K562 (cell line): Measurements from ENCODE around the gene CRELD2. TPM values are rescaled to one million over a fixed set of nuclear protein-coding genes. Genes with fewer than 3 reads are reported as not detected.
A peak's percentile ranks its signal among the peaks of the same experiment; 100 is the strongest.

ENCODE experiments used
- ATAC-seq: fragments of 200-7000 bp; cut with Tn5 transposase; 3 replicates; pipeline ENCODE4 v1.9.1; 2020; ENCODE audit warnings: moderate library complexity
- BruUV-seq: library from RNA; stranded (reverse); fragments of 400-500 nt; replicated peaks from 2 replicates; lab custom pipeline; 2021; lab: Mats Ljungman, UMichigan
- CTCF ChIA-PET: fragments of 300-600 bp; formaldehyde crosslinking; extraction: SDS; loops from one replicate; lab custom pipeline; 2021; ENCODE audit warnings: low intra/inter-chr PET ratio; lab: Yijun Ruan, JAX
- POLR2A ChIA-PET: fragments of 300-600, 350-650 bp; sonication (Branson Sonifier 250); formaldehyde crosslinking; extraction: SDS; loops from one replicate; lab custom pipeline; 2021; ENCODE audit warnings: antibody characterized with exemption, inconsistent platforms; lab: Yijun Ruan, JAX
- DNase-seq, 4 experiments: peaks; one replicate each; pipeline versions ENCODE4 v3.0.0 to v3.0.0-alpha.2; 2011 to 2018; ENCODE audit warnings: low spot score in 3 of 4, mixed read lengths in 3 of 4; ENCODE audit errors: extremely low read depth in 1 of 4
- FAIRE-seq: peaks from 2 replicates; lab custom pipeline; 2011; peaks lifted over from hg19 to GRCh38; lab: Jason Lieb, UNC
- H2AFZ ChIP-seq: 2 replicates; pipeline ENCODE4 v1.6.0; 2011; ENCODE audit warnings: low read depth, low read length, control low read depth, inconsistent platforms
- H3K27ac ChIP-seq: fragments of 200-600 bp; 3 replicates; pipeline ENCODE4 v1.8.0; 2011; ENCODE audit warnings: low read depth, mild to moderate bottlenecking, control low read depth, inconsistent platforms, low read length, moderate library complexity, mixed read lengths; ENCODE audit errors: extremely low read depth
- H3K27me3 ChIP-seq, 2 experiments: fragments of 300-600 bp in 1 of 2; 2 replicates in 1 of 2; 3 replicates in 1 of 2; pipeline versions ENCODE4 v1.6.0 to v1.8.0; 2011; ENCODE audit warnings: inconsistent platforms in 2 of 2, low read length in 2 of 2, mild to moderate bottlenecking in 1 of 2, mixed read lengths in 1 of 2, moderate library complexity in 1 of 2; ENCODE audit not compliant: control insufficient read depth in 2 of 2, insufficient read depth in 2 of 2
- H3K36me3 ChIP-seq: fragments of 300-600 bp; 3 replicates; pipeline ENCODE4 v1.8.0; 2011; ENCODE audit warnings: mild to moderate bottlenecking, low read length, inconsistent platforms; ENCODE audit not compliant: control insufficient read depth, insufficient read depth
- H3K4me1 ChIP-seq, 2 experiments: fragments of 200-600 bp in 1 of 2; replicated peaks in 1 of 2; 2 replicates in 1 of 2; 3 replicates in 1 of 2; pipeline versions ENCODE4 v1.5.1 to v1.8.0; 2011; ENCODE audit warnings: inconsistent platforms in 2 of 2, low read length in 2 of 2, mild to moderate bottlenecking in 1 of 2, mixed read lengths in 1 of 2, moderate library complexity in 1 of 2; ENCODE audit not compliant: control insufficient read depth in 2 of 2, insufficient read depth in 2 of 2
- H3K4me2 ChIP-seq: 2 replicates; pipeline ENCODE4 v1.6.1; 2011; ENCODE audit warnings: low read length, control low read depth, inconsistent platforms, mixed read lengths; ENCODE audit not compliant: insufficient read depth
- H3K4me3 ChIP-seq: fragments of 200-600 bp; sonication (generic), shearing (Covaris generic); 2 replicates; pipeline ENCODE4 v1.5.1; 2016; ENCODE audit warnings: control low read depth, inconsistent platforms
- H3K79me2 ChIP-seq: fragments of 200-600 bp; 3 replicates; pipeline ENCODE4 v1.8.0; 2011; ENCODE audit warnings: low read length, inconsistent platforms; ENCODE audit not compliant: control insufficient read depth, insufficient read depth
- H3K9ac ChIP-seq, 2 experiments: 2 replicates each; pipeline versions ENCODE4 v1.6.0 to v1.6.1; 2011; ENCODE audit warnings: low read depth in 2 of 2, low read length in 2 of 2, control low read depth in 1 of 2, inconsistent platforms in 1 of 2, mild to moderate bottlenecking in 1 of 2, mixed read lengths in 1 of 2; ENCODE audit not compliant: insufficient read depth in 1 of 2
- H3K9me1 ChIP-seq: one replicate; pipeline ENCODE4 v1.6.0; 2011; ENCODE audit warnings: inconsistent platforms, mild to moderate bottlenecking, low read length, moderate library complexity; ENCODE audit not compliant: control insufficient read depth, insufficient read depth
- H3K9me3 ChIP-seq: replicated peaks from 2 replicates; pipeline ENCODE4 v1.5.1; 2011; ENCODE audit warnings: low read depth, low read length, inconsistent platforms; ENCODE audit not compliant: control insufficient read depth, insufficient read depth
- H4K20me1 ChIP-seq: replicated peaks from 2 replicates; pipeline ENCODE4 v1.6.1; 2011; ENCODE audit warnings: low read length, inconsistent platforms, mixed read lengths; ENCODE audit not compliant: control insufficient read depth, insufficient read depth
- BRD4 ChIP-seq: fragments of 200-600 bp; sonication (generic); IDR thresholded peaks from 2 replicates; pipeline ENCODE4 v1.6.1; 2017; ENCODE audit warnings: inconsistent platforms
- CHCHD3 ChIP-seq: fragments of 250-450 bp; sonication (Bioruptor Pico); IDR thresholded peaks from 2 replicates; pipeline ENCODE4 v2.1.2; 2022; ENCODE audit warnings: mild to moderate bottlenecking
- DACH1 ChIP-seq: fragments of 450-650 bp; IDR thresholded peaks from 2 replicates; pipeline ENCODE4 v1.6.1; 2018; ENCODE audit not compliant: partially characterized antibody
- MTA1 ChIP-seq: fragments of 450-650 bp; IDR thresholded peaks from 2 replicates; pipeline ENCODE4 v1.6.1; 2017; ENCODE audit warnings: borderline replicate concordance
- NBN ChIP-seq: fragments of 450-650 bp; IDR thresholded peaks from 2 replicates; pipeline ENCODE4 v1.6.1; 2016; ENCODE audit warnings: low read depth, mild to moderate bottlenecking
- NFRKB ChIP-seq: fragments of 450-650 bp; IDR thresholded peaks from 2 replicates; pipeline ENCODE4 v1.6.1; 2016; ENCODE audit warnings: low read depth
- NR2C1 ChIP-seq, 2 experiments: fragments of 450-650 bp; IDR thresholded peaks; 2 replicates each; pipeline ENCODE4 v1.6.1; 2017; ENCODE audit warnings: mild to moderate bottlenecking in 2 of 2, antibody characterized with exemption in 1 of 2, inconsistent platforms in 1 of 2, missing compliant biosample characterization in 1 of 2, missing genetic modification characterization in 1 of 2
- OTX1 ChIP-seq: fragments of 450-650 bp; formaldehyde crosslinking; IDR thresholded peaks from 2 replicates; pipeline ENCODE4 v1.4.0; 2022; ENCODE audit warnings: mild to moderate bottlenecking
- PCBP2 ChIP-seq: fragments of 200-400 bp; formaldehyde crosslinking; IDR thresholded peaks from 2 replicates; pipeline ENCODE4 v1.6.1; 2018; ENCODE audit warnings: low read length, low read depth, mild to moderate bottlenecking, moderate library complexity; ENCODE audit not compliant: poor library complexity, severe bottlenecking
- SUPT5H ChIP-seq: fragments of 450-650 bp; IDR thresholded peaks from 2 replicates; pipeline ENCODE4 v1.6.1; 2016
- ZBTB17 ChIP-seq: fragments of 450-650 bp; formaldehyde crosslinking; IDR thresholded peaks from 2 replicates; pipeline ENCODE4 v1.4.0; 2020; ENCODE audit warnings: mild to moderate bottlenecking
- ZNF586 ChIP-seq: fragments of 450-650 bp; formaldehyde crosslinking; conservative IDR thresholded peaks from 2 replicates; pipeline ENCODE4 v1.4.0; 2020; ENCODE audit warnings: mild to moderate bottlenecking, moderate library complexity
- WGBS: fragments of 100-300 bp; shearing (Covaris generic); methylation state at CpG from one replicate; pipeline ENCODE4 v1.1.6; 2016; ENCODE audit warnings: low coverage, mixed read lengths; ENCODE audit not compliant: insufficient coverage; ENCODE audit errors: missing lambda C conversion rate; 5-methylcytosine and 5-hydroxymethylcytosine counted together
- in situ Hi-C: fragments of 300-500 bp; cut with MboI; formaldehyde crosslinking; loops from 4 replicates; pipeline ENCODE4 v1.15.0; 2018; ENCODE audit warnings: inconsistent platforms, mixed read lengths
- intact Hi-C: fragments of 100-400 bp; cut with micrococcal nuclease; formaldehyde crosslinking; loops from 2 replicates; pipeline ENCODE4 v1.14.2; 2022
- polyA plus RNA-seq, 8 experiments: library from polyadenylated mRNA; depleted of rRNA in 4 of 8; stranded (reverse) in 5 of 8; unstranded in 3 of 8; fragments of >200 nt; fragmentation: Nextera tagmentation in 2 of 8; fragmentation: Illumina TruSeq in 1 of 8; extraction: Ambion mirVana in 2 of 8; extraction: Trizol in 1 of 8; gene quantifications; 2 replicates each; pipeline versions ENCODE4 v1.2.1 to v1.2.3, GENCODE V29; 2011 to 2014; ENCODE audit warnings: inconsistent platforms in 1 of 8, missing spikeins in 1 of 8
- total RNA-seq, 7 experiments: library from RNA; depleted of rRNA in 6 of 7; stranded (reverse); fragments of >200 nt in 6 of 7; fragmentation: Illumina TruSeq in 2 of 7; extraction: Trizol in 2 of 7; gene quantifications; 2 replicates each; pipeline versions ENCODE4 v1.2.1 to v1.2.3, GENCODE V29; 2011 to 2021; ENCODE audit warnings: low replicate concordance in 1 of 7
- TF ChIP-seq, protein P1 (sequence below), 3 experiments: fragments of 200-800 bp in 1 of 3; fragments of 250-450 bp in 1 of 3; fragments of 450-650 bp in 1 of 3; sonication (Bioruptor Pico) in 1 of 3; sonication (Bioruptor generic) in 1 of 3; formaldehyde crosslinking in 1 of 3; IDR thresholded peaks; 2 replicates each; pipeline versions ENCODE4 v1.6.1 to v1.8.0; 2016 to 2022; ENCODE audit warnings: mild to moderate bottlenecking in 2 of 3, missing genetic modification characterization in 2 of 3, missing compliant biosample characterization in 1 of 3, moderate library complexity in 1 of 3
- TF ChIP-seq, protein P2 (sequence below): sonication (generic); formaldehyde crosslinking; IDR thresholded peaks from 2 replicates; pipeline ENCODE4 v1.8.1; 2023; ENCODE audit warnings: mild to moderate bottlenecking, missing genetic modification reagents
- TF ChIP-seq, protein P3 (sequence below), 3 experiments: fragments of 200-800 bp in 1 of 3; sonication (Bioruptor generic) in 1 of 3; sonication (generic) in 1 of 3; formaldehyde crosslinking in 1 of 3; IDR thresholded peaks; 2 replicates each; pipeline versions ENCODE4 v1.6.1 to v1.8.0; 2016 to 2022; ENCODE audit warnings: mild to moderate bottlenecking in 2 of 3, missing compliant biosample characterization in 2 of 3, missing genetic modification characterization in 2 of 3, missing genetic modification reagents in 1 of 3

Gene CRELD2
- total and polyA plus RNA-seq, 9 of the 15 experiments (the other 6 are each of a cell fraction or from before 2014, with no cell fraction given): 0.96 to 25.3 (median 8.8) TPM

DNA sequence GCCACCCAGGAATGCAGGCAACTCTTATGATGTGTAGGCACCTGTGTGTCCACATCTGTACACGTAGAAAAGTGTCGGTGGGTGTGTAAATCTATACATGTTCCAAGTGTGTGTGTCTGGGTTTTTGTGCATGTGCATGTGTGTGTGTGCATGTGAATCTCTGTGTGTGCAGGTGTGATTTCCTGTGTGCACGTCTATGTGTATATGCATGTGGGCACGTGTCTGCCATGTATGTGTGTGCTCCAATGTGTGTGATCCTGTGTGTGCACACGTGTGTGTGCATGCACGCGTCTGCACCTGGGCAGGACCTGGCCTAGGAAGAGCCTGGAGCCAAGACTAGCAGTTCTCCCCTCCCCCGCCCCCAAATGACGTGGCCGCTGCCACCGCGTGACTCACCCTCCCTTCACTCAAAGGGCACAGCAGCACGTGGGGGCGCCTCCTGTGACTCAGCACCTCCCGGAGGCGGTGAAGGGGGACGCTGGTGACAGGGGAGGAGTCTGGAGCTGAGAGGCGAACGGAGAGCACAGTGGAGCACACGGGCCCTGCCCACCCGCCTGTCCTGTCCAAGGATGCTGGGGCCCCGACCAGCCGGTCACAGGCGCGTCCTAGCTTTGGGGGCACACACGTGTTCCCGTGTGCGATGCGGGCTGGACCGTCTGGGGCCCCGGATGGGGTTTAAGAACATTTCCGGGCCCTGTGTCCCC lies 52.2 kb downstream of the CRELD2 start:
- Histone ChIP-seq H3K9me3 (no peaks in the 10 kb centered on the region), H3K36me3 (no peaks in the 10 kb centered on the region), H2AFZ (peak overlapping the region; percentile 70), H3K4me2 (peak overlapping the region; percentile 70), H3K27ac (peak overlapping the region; percentile 90), H3K9ac (peak overlapping the region; percentile 77 to 94; a peak in 3 of 4 replicates), H4K20me1 (no peaks in the 10 kb centered on the region), H3K4me1 (peaks cover 25 to 83% of the 10 kb centered on the region in 2 experiments), H3K4me3 (peak overlapping the region; percentile 40), H3K27me3 (no peaks in the 10 kb centered on the region; a peak in 1 of 5 replicates), H3K9me1 (peaks cover 4% of the 10 kb centered on the region), H3K79me2 (peaks cover 5% of the 10 kb centered on the region; the same call in 2 of the 3 replicates)
- DNase-seq (peak; percentile 80 to 96 (median 84)), FAIRE-seq (no peak), ATAC-seq (peak; percentile 92)
- POLR2A ChIA-PET: interaction anchor here (1.2 to 2.0 kb wide), 3 partner anchors 9 to 12 kb away, joined by 4 to 9 read pairs (median 5); no protein-coding TSS in a partner anchor
- intact Hi-C loops: loop anchor here (5.0 kb wide), 1 partner anchor 38 kb away; no protein-coding TSS in a partner anchor
- CTCF ChIA-PET: no interaction called here
- BruUV-seq: no TSS peak
- in situ Hi-C loops: no loop called here
- 4% methylated on average over 18 of the region's 32 CpGs for WGBS
- TF ChIP-seq NR2C1 (IDR thresholded peaks at IDR 0.05) (0 out of 2 replicates have a peak, but pooled peaks have one; percentile 21), NR2C1 (tag; IDR thresholded peaks at IDR 0.05) (no peak), SUPT5H (peak; percentile 66), CHCHD3 (CRISPR knock-in tag) (no peak), BRD4 (no peak), MTA1 (no peak), ZNF586 (CRISPR knock-in tag) (no peak), ZBTB17 (CRISPR knock-in tag) (no peak), OTX1 (CRISPR knock-in tag) (no peak), PCBP2 (no peak), NBN (peak; percentile 88), NFRKB (no peak), DACH1 (no peak)
- TF ChIP-seq, protein P1, sequence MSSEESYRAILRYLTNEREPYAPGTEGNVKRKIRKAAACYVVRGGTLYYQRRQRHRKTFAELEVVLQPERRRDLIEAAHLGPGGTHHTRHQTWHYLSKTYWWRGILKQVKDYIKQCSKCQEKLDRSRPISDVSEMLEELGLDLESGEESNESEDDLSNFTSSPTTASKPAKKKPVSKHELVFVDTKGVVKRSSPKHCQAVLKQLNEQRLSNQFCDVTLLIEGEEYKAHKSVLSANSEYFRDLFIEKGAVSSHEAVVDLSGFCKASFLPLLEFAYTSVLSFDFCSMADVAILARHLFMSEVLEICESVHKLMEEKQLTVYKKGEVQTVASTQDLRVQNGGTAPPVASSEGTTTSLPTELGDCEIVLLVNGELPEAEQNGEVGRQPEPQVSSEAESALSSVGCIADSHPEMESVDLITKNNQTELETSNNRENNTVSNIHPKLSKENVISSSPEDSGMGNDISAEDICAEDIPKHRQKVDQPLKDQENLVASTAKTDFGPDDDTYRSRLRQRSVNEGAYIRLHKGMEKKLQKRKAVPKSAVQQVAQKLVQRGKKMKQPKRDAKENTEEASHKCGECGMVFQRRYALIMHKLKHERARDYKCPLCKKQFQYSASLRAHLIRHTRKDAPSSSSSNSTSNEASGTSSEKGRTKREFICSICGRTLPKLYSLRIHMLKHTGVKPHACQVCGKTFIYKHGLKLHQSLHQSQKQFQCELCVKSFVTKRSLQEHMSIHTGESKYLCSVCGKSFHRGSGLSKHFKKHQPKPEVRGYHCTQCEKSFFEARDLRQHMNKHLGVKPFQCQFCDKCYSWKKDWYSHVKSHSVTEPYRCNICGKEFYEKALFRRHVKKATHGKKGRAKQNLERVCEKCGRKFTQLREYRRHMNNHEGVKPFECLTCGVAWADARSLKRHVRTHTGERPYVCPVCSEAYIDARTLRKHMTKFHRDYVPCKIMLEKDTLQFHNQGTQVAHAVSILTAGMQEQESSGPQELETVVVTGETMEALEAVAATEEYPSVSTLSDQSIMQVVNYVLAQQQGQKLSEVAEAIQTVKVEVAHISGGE (CRISPR knock-in tag; IDR thresholded peaks at IDR 0.05): no peak
- TF ChIP-seq, protein P2, sequence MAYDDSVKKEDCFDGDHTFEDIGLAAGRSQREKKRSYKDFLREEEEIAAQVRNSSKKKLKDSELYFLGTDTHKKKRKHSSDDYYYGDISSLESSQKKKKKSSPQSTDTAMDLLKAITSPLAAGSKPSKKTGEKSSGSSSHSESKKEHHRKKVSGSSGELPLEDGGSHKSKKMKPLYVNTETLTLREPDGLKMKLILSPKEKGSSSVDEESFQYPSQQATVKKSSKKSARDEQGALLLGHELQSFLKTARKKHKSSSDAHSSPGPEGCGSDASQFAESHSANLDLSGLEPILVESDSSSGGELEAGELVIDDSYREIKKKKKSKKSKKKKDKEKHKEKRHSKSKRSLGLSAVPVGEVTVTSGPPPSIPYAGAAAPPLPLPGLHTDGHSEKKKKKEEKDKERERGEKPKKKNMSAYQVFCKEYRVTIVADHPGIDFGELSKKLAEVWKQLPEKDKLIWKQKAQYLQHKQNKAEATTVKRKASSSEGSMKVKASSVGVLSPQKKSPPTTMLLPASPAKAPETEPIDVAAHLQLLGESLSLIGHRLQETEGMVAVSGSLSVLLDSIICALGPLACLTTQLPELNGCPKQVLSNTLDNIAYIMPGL (CRISPR knock-in tag): no peak
- TF ChIP-seq, protein P3, sequence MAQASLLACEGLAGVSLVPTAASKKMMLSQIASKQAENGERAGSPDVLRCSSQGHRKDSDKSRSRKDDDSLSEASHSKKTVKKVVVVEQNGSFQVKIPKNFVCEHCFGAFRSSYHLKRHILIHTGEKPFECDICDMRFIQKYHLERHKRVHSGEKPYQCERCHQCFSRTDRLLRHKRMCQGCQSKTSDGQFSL (CRISPR knock-in tag; IDR thresholded peaks at IDR 0.05): no peak
- TF ChIP-seq, protein P3 (tag; IDR thresholded peaks at IDR 0.05): no peak
